VCaP (cell line): Measurements from ENCODE around the gene TTC33.

Experiments
- H3K27ac ChIP-seq: fragments of 450-650 bp; 2 replicates; pipeline ENCODE4 v1.5.1; 2017
- TF ChIP-seq, protein P1 (sequence below): fragments of 450-650 bp; conservative IDR thresholded peaks from 2 replicates; pipeline ENCODE4 v1.5.1; 2017; ENCODE audit warnings: mild to moderate bottlenecking, moderate library complexity

TTC33 gene

GRCh38 chr5:40587376-40587775 lies 168.4 kb downstream of the TTC33 start:
- H3K27ac ChIP-seq = no peak overlapping the region
- TF ChIP-seq, protein P1, sequence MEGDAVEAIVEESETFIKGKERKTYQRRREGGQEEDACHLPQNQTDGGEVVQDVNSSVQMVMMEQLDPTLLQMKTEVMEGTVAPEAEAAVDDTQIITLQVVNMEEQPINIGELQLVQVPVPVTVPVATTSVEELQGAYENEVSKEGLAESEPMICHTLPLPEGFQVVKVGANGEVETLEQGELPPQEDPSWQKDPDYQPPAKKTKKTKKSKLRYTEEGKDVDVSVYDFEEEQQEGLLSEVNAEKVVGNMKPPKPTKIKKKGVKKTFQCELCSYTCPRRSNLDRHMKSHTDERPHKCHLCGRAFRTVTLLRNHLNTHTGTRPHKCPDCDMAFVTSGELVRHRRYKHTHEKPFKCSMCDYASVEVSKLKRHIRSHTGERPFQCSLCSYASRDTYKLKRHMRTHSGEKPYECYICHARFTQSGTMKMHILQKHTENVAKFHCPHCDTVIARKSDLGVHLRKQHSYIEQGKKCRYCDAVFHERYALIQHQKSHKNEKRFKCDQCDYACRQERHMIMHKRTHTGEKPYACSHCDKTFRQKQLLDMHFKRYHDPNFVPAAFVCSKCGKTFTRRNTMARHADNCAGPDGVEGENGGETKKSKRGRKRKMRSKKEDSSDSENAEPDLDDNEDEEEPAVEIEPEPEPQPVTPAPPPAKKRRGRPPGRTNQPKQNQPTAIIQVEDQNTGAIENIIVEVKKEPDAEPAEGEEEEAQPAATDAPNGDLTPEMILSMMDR = no peak

GRCh38 chr5:40585537-40586267 lies 170.1 kb downstream of the TTC33 start:
- TF ChIP-seq, protein P1 = no peak
- no peak overlapping the region for H3K27ac ChIP-seq

GRCh38 chr5:40584054-40584453 lies 171.7 kb downstream of the TTC33 start:
- H3K27ac ChIP-seq = no peak overlapping the region
- TF ChIP-seq, protein P1 = no peak

DNA sequence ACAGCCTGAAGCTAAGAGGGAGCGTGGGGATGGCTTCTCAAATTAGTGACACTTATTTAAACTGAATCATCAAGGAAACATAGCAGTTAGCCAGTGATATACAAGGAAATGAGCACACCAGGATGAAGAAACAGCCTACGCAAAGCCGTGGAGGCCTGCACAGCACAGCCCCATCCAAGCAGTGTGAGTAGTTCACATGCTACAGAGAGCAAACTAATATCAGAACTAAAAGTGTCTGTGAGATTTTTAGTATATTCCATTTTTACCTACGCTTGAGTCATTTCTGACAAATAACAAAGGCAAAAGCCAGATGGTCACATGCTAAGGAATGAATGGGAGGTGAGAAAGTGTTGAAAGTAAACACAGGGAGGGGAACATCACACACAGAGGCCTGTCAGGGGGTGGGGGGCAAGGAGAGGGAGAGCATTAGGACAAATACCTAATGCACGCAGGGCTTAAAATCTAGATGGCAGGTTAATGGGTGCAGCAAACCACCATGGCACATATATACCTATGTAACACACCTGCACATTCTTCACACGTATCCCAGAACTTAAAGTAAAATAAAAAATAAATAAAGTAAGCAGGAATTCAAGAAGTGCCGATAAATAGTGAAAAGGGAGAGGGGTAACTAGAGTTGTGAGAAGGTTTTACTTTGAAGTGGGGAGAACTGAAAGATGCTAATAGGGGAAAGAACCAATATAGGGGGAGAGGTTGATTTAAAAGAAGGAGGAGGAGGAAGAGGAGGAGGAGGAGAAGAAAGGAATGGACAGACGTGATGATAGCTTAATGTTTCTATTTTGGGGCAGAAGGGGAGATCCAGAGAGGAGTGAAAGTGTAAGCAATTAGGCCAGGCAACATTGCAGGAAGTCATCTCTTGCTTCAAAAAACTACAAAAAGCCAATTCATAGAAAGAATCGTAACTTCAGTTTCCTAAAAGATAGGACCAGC lies 177.0 kb downstream of the TTC33 start:
- TF ChIP-seq, protein P1 = no peak
- no peak overlapping the region for H3K27ac ChIP-seq

DNA sequence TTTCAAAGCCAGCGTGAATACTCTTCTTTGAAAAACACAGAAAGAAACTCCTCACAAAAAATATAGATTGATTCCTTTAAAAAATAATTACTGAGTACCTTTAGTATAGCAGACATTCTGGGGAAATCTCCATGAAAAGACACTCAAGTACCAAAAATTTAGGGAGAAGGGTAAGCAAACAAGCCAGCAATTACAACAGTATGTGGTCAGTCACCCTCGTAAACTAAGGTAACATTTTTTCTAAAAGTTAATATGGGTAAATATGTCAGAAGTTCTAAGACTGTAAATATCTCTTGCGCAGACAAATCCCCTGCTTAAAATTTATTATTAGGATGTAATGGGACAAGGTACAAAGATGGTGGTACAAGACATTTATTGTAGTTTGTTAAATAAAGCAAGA lies 178.0 kb downstream of the TTC33 start:
- TF ChIP-seq, protein P1 = no peak
- H3K27ac ChIP-seq = no peak overlapping the region

GRCh38 chr5:40575921-40576320 lies 179.8 kb downstream of the TTC33 start:
- TF ChIP-seq, protein P1 = no peak
- H3K27ac ChIP-seq = no peak overlapping the region

GRCh38 chr5:40575411-40575810 lies 180.3 kb downstream of the TTC33 start:
- H3K27ac ChIP-seq = no peak overlapping the region
- TF ChIP-seq, protein P1 = no peak
